GM21423 (cell line): Measurements from ENCODE around the gene NEIL1.
"Not testable (repeated sequence)": the region's sequence is repeated elsewhere in the genome, so short reads cannot be mapped to it uniquely, and the experiment has no call there.

ENCODE experiments used
- ATAC-seq: cut with Tn5 transposase; IDR thresholded peaks from one replicate; pipeline ENCODE4 v1.9.1; 2021; ENCODE audit warnings: mild to moderate bottlenecking, moderate library complexity; ENCODE audit not compliant: unreplicated experiment

Gene NEIL1

GRCh38 chr15:75371486-75371885 lies 24.6 kb downstream of the NEIL1 start:
- ATAC-seq, result no peak

- ATAC-seq, result no peak
These were observed 25.3 kb downstream of the NEIL1 start for GRCh38 chr15:75371901-75372688.

GRCh38 chr15:75380773-75381172 lies 33.9 kb downstream of the NEIL1 start:
- no peak for ATAC-seq

- ATAC-seq, result not testable (repeated sequence)
These were observed 37.1 kb downstream of the NEIL1 start for GRCh38 chr15:75383986-75384385.

GRCh38 chr15:75389791-75390382 lies 43.0 kb downstream of the NEIL1 start:
- ATAC-seq, result no peak

GRCh38 chr15:75397494-75397893 lies 50.7 kb downstream of the NEIL1 start:
- no peak for ATAC-seq

- no peak for ATAC-seq
These were observed 57.1 kb downstream of the NEIL1 start for GRCh38 chr15:75403892-75404291.
